ENCODE measurements around the gene MTNR1A.

- TF ChIP-seq CTCF (conservative IDR thresholded peaks at IDR 0.05; ENCODE audit: low read depth, low read length), result no peak
- no peak for TF ChIP-seq SMC3 (IDR thresholded peaks at IDR 0.05; ENCODE audit: low read depth, low read length)
- no peak for TF ChIP-seq CEBPB (IDR thresholded peaks at IDR 0.05; ENCODE audit: low read depth, low read length)
- TF ChIP-seq POLR2A (IDR thresholded peaks at IDR 0.05; ENCODE audit: low read depth, low read length), result no peak
- TF ChIP-seq BHLHE40 (IDR thresholded peaks at IDR 0.05; ENCODE audit: low read depth, low read length), result no peak
- TF ChIP-seq USF2 (IDR thresholded peaks at IDR 0.05; ENCODE audit: low read depth, low read length), result no peak
- no peak for TF ChIP-seq MAFK (IDR thresholded peaks at IDR 0.05; ENCODE audit: low read depth, low read length)
- TF ChIP-seq CHD1 (IDR thresholded peaks at IDR 0.05; ENCODE audit: low read depth, low read length), result no peak
- TF ChIP-seq RAD21 (IDR thresholded peaks at IDR 0.05; ENCODE audit: low read length), result no peak
- TF ChIP-seq MXI1 (IDR thresholded peaks at IDR 0.05; ENCODE audit: borderline replicate concordance, low read depth, low read length), result no peak
- TF ChIP-seq RCOR1 (IDR thresholded peaks at IDR 0.05; ENCODE audit: insufficient replicate concordance, low read length), result no peak
- TF ChIP-seq FOS (IDR thresholded peaks at IDR 0.05; ENCODE audit: low read depth, low read length), result no peak
- TF ChIP-seq RFX5 (IDR thresholded peaks at IDR 0.05; ENCODE audit: low read depth, low read length), result no peak
These were observed 54.6 kb downstream of the MTNR1A start for GRCh38 chr4:186500721-186501304.

Measured in IMR-90 (cell line).